ENCODE results near the gene SLC25A47.

SLC25A47 gene

DNA sequence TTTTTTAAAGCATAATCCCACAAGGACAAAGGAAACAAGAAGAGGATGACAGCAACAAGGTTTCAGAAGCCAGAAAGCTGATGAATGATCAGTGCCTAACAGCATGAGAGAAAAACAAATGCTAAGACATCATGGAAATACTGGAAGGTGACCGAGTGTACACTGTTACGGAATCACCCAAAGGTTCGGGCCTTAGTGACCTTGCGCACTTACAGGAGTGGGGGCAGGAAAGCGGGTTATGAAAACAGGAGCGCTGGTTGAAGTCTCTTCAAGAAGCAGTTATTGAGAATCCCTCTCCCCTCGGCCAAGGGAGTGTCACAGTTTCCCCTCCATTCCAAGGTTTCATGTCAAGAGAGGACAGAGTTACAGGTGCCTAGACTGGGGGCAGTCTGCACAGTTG is 42.6 kb downstream of the SLC25A47 start:
- Histone ChIP-seq H3K27ac (ENCODE audit: low read length) (no peak overlapping the region), H3K27me3 (ENCODE audit: insufficient read depth, low read length, poor library complexity) (no peaks in the 10 kb centered on the region), H3K4me2 (ENCODE audit: insufficient read depth, low read length) (no peak overlapping the region), H3K9ac (ENCODE audit: low read depth, low read length) (no peak overlapping the region), H2AFZ (ENCODE audit: low read depth, low read length) (no peak overlapping the region), H3K4me1 (ENCODE audit: insufficient read depth, low read length) (no peaks in the 10 kb centered on the region), H3K4me3 (ENCODE audit: low read depth in 1 of 2, low read length in 2 of 2) (no peak overlapping the region), H4K20me1 (ENCODE audit: insufficient read depth, low read length) (no peaks in the 10 kb centered on the region), H3K36me3 (ENCODE audit: insufficient read depth, low read length) (peaks cover 53% of the 10 kb centered on the region; the same call in 1 of the 2 replicates), H3K9me3 (ENCODE audit: insufficient read depth, low read length, severe bottlenecking) (no peaks in the 10 kb centered on the region), H3K79me2 (ENCODE audit: insufficient read depth, low read length) (no peaks in the 10 kb centered on the region)
- no peak for ATAC-seq (ENCODE audit: insufficient read depth, low read depth)
- no peak for TF ChIP-seq EZH2 (IDR thresholded peaks at IDR 0.05; ENCODE audit: borderline replicate concordance, low read depth, low read length, severe bottlenecking)
- TF ChIP-seq, protein P1, sequence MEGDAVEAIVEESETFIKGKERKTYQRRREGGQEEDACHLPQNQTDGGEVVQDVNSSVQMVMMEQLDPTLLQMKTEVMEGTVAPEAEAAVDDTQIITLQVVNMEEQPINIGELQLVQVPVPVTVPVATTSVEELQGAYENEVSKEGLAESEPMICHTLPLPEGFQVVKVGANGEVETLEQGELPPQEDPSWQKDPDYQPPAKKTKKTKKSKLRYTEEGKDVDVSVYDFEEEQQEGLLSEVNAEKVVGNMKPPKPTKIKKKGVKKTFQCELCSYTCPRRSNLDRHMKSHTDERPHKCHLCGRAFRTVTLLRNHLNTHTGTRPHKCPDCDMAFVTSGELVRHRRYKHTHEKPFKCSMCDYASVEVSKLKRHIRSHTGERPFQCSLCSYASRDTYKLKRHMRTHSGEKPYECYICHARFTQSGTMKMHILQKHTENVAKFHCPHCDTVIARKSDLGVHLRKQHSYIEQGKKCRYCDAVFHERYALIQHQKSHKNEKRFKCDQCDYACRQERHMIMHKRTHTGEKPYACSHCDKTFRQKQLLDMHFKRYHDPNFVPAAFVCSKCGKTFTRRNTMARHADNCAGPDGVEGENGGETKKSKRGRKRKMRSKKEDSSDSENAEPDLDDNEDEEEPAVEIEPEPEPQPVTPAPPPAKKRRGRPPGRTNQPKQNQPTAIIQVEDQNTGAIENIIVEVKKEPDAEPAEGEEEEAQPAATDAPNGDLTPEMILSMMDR (IDR thresholded peaks at IDR 0.05; ENCODE audit: borderline replicate concordance, extremely low read depth, low read length, poor library complexity, severe bottlenecking): no peak
- DNase-seq: no peak

DNA sequence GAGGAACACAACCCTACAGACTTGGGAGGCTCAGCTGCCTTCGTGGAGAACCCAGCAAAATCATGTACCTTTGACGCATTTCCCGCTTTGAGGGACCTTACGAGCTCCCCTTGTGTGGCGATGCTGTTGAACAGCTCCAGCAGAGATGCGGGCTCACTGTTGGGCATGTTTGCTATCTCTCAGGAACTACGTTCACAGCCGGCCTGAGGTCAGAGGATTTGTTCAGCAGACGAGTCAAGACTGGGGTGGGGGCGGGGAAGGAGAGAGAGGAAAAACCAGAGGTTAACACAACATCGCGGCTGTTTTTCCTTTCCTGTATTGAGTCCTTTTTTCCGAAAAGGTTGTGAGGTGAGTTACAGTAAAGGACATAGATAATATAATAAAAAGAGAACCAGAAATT is 45.9 kb downstream of the SLC25A47 start:
- H3K9me3 ChIP-seq (ENCODE audit: insufficient read depth, low read length, severe bottlenecking): no peaks in the 10 kb centered on the region
- H3K36me3 ChIP-seq (ENCODE audit: insufficient read depth, low read length): peaks cover 43% of the 10 kb centered on the region; the same call in 1 of the 2 replicates
- H4K20me1 ChIP-seq (ENCODE audit: insufficient read depth, low read length): no peaks in the 10 kb centered on the region
- H3K27me3 ChIP-seq (ENCODE audit: insufficient read depth, low read length, poor library complexity): no peaks in the 10 kb centered on the region
- peaks cover 2% of the 10 kb centered on the region; the same call in 1 of the 2 replicates for H3K4me1 ChIP-seq (ENCODE audit: insufficient read depth, low read length)
- no peak overlapping the region for H3K9ac ChIP-seq (ENCODE audit: low read depth, low read length)
- H3K79me2 ChIP-seq (ENCODE audit: insufficient read depth, low read length): peaks cover 2% of the 10 kb centered on the region; the same call in 1 of the 2 replicates
- TF ChIP-seq, protein P1 (IDR thresholded peaks at IDR 0.05; ENCODE audit: borderline replicate concordance, extremely low read depth, low read length, poor library complexity, severe bottlenecking): no peak
- no peak overlapping the region for H3K4me2 ChIP-seq (ENCODE audit: insufficient read depth, low read length)
- DNase-seq (no peak), ATAC-seq (ENCODE audit: insufficient read depth, low read depth) (no peak)
- no peak overlapping the region for H3K27ac ChIP-seq (ENCODE audit: low read length)
- H3K4me3 ChIP-seq (ENCODE audit: low read depth in 1 of 2, low read length in 2 of 2): no peak overlapping the region
- no peak overlapping the region for H2AFZ ChIP-seq (ENCODE audit: low read depth, low read length)

DNA sequence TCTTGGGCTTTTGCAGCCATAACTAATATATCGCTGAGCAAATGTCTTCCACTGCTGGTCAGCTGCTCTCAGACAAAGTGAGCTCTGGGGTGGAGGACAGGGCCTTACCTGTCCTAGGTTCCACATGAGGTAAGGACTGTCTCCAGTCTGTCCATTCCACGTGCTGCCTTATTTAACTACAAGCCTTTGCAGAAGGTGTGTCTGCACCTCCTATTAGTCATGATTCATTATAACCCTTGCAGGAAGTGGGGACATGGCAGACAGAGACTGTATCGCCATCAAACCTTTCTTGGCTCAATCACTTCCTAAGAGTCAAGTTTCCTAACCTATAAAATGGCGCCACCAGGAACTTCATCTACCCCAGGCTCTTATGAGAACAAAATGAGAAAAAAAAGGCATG is 46.9 kb downstream of the SLC25A47 start:
- Histone ChIP-seq H3K4me3 (ENCODE audit: low read depth in 1 of 2, low read length in 2 of 2) (no peak overlapping the region), H3K4me1 (ENCODE audit: insufficient read depth, low read length) (peaks cover 12% of the 10 kb centered on the region), H3K27ac (ENCODE audit: low read length) (no peak overlapping the region), H3K79me2 (ENCODE audit: insufficient read depth, low read length) (peaks cover 11% of the 10 kb centered on the region; the same call in 1 of the 2 replicates), H3K36me3 (ENCODE audit: insufficient read depth, low read length) (peaks cover 40% of the 10 kb centered on the region; the same call in 1 of the 2 replicates), H2AFZ (ENCODE audit: low read depth, low read length) (no peak overlapping the region), H3K9me3 (ENCODE audit: insufficient read depth, low read length, severe bottlenecking) (no peaks in the 10 kb centered on the region), H3K4me2 (ENCODE audit: insufficient read depth, low read length) (no peak overlapping the region), H3K27me3 (ENCODE audit: insufficient read depth, low read length, poor library complexity) (no peaks in the 10 kb centered on the region), H4K20me1 (ENCODE audit: insufficient read depth, low read length) (no peaks in the 10 kb centered on the region), H3K9ac (ENCODE audit: low read depth, low read length) (no peak overlapping the region)
- DNase-seq (no peak), ATAC-seq (ENCODE audit: insufficient read depth, low read depth) (no peak)
- no peak for TF ChIP-seq EZH2 (IDR thresholded peaks at IDR 0.05; ENCODE audit: borderline replicate concordance, low read depth, low read length, severe bottlenecking)
- TF ChIP-seq, protein P1 (IDR thresholded peaks at IDR 0.05; ENCODE audit: borderline replicate concordance, extremely low read depth, low read length, poor library complexity, severe bottlenecking): no peak

DNA sequence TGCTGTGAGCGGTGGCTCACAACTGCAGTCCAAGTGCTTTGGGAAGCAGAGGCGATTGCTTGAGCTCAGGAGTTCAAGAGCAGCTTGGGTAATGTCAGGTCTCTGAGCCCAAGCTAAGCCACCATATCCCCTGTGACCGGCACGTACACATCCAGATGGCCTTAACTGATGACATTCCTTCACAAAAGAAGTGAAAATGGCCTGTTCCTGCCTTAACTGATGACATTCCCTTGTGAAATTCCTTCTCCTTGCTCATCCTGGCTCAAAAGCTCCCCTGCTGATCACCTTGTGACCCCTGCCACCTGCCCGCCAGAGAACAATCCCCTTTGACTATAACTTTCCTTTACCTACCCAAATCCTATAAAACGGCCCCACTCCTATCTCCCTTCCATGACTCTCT is 48.6 kb downstream of the SLC25A47 start:
- H3K4me2 ChIP-seq (ENCODE audit: insufficient read depth, low read length): no peak overlapping the region
- H3K4me3 ChIP-seq (ENCODE audit: low read depth in 1 of 2, low read length in 2 of 2): no peak overlapping the region
- no peak overlapping the region for H2AFZ ChIP-seq (ENCODE audit: low read depth, low read length)
- no peak overlapping the region for H3K27ac ChIP-seq (ENCODE audit: low read length)
- H4K20me1 ChIP-seq (ENCODE audit: insufficient read depth, low read length): no peaks in the 10 kb centered on the region
- H3K4me1 ChIP-seq (ENCODE audit: insufficient read depth, low read length): peaks cover 21% of the 10 kb centered on the region
- no peak overlapping the region for H3K9ac ChIP-seq (ENCODE audit: low read depth, low read length)
- H3K9me3 ChIP-seq (ENCODE audit: insufficient read depth, low read length, severe bottlenecking): no peaks in the 10 kb centered on the region
- DNase-seq (no peak), ATAC-seq (ENCODE audit: insufficient read depth, low read depth) (no peak)
- no peaks in the 10 kb centered on the region for H3K27me3 ChIP-seq (ENCODE audit: insufficient read depth, low read length, poor library complexity)
- peaks cover 25% of the 10 kb centered on the region for H3K79me2 ChIP-seq (ENCODE audit: insufficient read depth, low read length)
- TF ChIP-seq, protein P1 (IDR thresholded peaks at IDR 0.05; ENCODE audit: borderline replicate concordance, extremely low read depth, low read length, poor library complexity, severe bottlenecking): no peak
- TF ChIP-seq EZH2 (IDR thresholded peaks at IDR 0.05; ENCODE audit: borderline replicate concordance, low read depth, low read length, severe bottlenecking): no peak
- H3K36me3 ChIP-seq (ENCODE audit: insufficient read depth, low read length): peaks cover 26% of the 10 kb centered on the region; the same call in 1 of the 2 replicates
